22Rv1 (cell line): Measurements from ENCODE around the gene ZBTB20.

Source experiments
- ZFX ChIP-seq: fragments of 450-650 bp; IDR thresholded peaks from 2 replicates; pipeline ENCODE4 v1.6.1; 2017; ENCODE audit warnings: antibody characterized with exemption, borderline replicate concordance
- TF ChIP-seq, protein P1 (sequence below): fragments of 450-650 bp; IDR thresholded peaks from 2 replicates; pipeline ENCODE4 v1.5.1; 2017; ENCODE audit warnings: mild to moderate bottlenecking

DNA sequence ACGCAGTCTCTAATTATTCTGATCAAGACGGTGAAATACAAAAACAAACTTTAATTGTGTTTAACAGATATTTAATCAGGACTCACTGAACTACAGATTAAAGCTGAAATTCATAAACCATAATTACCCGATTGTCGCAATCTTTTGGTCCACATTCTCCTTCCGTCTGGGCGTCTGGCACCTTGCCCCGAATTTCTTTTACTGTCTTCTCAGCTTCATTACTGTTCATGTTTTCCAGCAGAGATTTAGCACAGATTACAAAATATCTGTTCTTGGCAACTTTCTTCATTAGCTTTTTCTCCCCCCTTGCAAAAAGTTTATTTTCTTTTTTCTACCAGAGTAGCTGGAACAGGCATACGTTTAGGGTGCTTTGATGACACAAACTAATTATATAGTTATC is 581.9 kb downstream of the ZBTB20 start:
- TF ChIP-seq, protein P1, sequence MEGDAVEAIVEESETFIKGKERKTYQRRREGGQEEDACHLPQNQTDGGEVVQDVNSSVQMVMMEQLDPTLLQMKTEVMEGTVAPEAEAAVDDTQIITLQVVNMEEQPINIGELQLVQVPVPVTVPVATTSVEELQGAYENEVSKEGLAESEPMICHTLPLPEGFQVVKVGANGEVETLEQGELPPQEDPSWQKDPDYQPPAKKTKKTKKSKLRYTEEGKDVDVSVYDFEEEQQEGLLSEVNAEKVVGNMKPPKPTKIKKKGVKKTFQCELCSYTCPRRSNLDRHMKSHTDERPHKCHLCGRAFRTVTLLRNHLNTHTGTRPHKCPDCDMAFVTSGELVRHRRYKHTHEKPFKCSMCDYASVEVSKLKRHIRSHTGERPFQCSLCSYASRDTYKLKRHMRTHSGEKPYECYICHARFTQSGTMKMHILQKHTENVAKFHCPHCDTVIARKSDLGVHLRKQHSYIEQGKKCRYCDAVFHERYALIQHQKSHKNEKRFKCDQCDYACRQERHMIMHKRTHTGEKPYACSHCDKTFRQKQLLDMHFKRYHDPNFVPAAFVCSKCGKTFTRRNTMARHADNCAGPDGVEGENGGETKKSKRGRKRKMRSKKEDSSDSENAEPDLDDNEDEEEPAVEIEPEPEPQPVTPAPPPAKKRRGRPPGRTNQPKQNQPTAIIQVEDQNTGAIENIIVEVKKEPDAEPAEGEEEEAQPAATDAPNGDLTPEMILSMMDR = no peak
- no peak for TF ChIP-seq ZFX
